ENCODE results near the gene TACO1. TPM values are rescaled to one million over a fixed set of nuclear protein-coding genes. Genes with fewer than 3 reads are reported as not detected.

Gene TACO1
- total and polyA plus RNA-seq, 2 donors (not counting 1 experiment from before 2014, with no cell fraction given) = 18.7 to 26.9 TPM

DNA sequence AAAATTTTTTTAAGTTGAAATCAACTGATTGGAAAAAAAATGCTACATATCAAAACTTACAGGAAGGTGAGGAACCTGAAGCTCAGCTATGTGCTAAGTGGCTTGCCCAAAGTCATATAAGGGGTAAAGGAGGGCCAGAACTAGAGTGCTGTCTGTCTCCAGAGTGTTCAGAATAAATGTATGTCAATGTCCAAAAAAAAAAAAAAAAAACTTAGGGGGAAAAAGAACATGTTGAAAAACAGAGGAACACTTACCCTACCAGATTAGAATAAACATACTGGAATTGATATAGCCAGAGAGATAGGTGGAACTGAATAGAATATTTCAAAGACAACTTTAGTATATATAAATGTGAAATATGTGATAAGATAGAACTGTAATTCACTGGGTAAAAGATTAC, 38.9 kb upstream of the TACO1 start:
- Histone ChIP-seq H3K79me2 (ENCODE audit: control insufficient read depth, insufficient read depth, low read length) (peaks cover 69% of the 10 kb centered on the region), H3K4me2 (ENCODE audit: extremely low read depth, insufficient read depth, low read length) (no peak overlapping the region), H3K9ac (ENCODE audit: insufficient read depth, low read length) (no peak overlapping the region), H3K36me3 (ENCODE audit: control insufficient read depth, insufficient read depth, low read length) (no peaks in the 10 kb centered on the region), H3K4me3 (replicated peaks in 1 of 4; ENCODE audit: control extremely low read depth in 1 of 4, insufficient read depth in 1 of 4, low read depth in 3 of 4, low read length in 4 of 4) (no peak overlapping the region), H4K20me1 (ENCODE audit: control insufficient read depth, extremely low read depth, insufficient read depth, low read length) (no peaks in the 10 kb centered on the region), H2AFZ (ENCODE audit: low read length) (no peak overlapping the region), H3K9me3 (ENCODE audit: control insufficient read depth, insufficient read depth, low read depth, low read length) (no peaks in the 10 kb centered on the region), H3K4me1 (ENCODE audit: control insufficient read depth, extremely low read depth, insufficient read depth, low read length) (no peaks in the 10 kb centered on the region), H3K27ac (ENCODE audit: insufficient read depth, low read length) (no peak overlapping the region), H3K27me3 (ENCODE audit: control insufficient read depth, insufficient read depth, low read length) (no peaks in the 10 kb centered on the region)
- TF ChIP-seq EZH2 (IDR thresholded peaks at IDR 0.05; ENCODE audit: low read length, missing control alignments) = no peak
- TF ChIP-seq, protein P1, sequence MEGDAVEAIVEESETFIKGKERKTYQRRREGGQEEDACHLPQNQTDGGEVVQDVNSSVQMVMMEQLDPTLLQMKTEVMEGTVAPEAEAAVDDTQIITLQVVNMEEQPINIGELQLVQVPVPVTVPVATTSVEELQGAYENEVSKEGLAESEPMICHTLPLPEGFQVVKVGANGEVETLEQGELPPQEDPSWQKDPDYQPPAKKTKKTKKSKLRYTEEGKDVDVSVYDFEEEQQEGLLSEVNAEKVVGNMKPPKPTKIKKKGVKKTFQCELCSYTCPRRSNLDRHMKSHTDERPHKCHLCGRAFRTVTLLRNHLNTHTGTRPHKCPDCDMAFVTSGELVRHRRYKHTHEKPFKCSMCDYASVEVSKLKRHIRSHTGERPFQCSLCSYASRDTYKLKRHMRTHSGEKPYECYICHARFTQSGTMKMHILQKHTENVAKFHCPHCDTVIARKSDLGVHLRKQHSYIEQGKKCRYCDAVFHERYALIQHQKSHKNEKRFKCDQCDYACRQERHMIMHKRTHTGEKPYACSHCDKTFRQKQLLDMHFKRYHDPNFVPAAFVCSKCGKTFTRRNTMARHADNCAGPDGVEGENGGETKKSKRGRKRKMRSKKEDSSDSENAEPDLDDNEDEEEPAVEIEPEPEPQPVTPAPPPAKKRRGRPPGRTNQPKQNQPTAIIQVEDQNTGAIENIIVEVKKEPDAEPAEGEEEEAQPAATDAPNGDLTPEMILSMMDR (conservative IDR thresholded peaks at IDR 0.05 in 1 of 2, IDR thresholded peaks at IDR 0.05 in 1 of 2; ENCODE audit: low read depth in 1 of 2, low read length in 2 of 2) = no peak
- DNase-seq (ENCODE audit: low read depth in 2 of 2) = no peak

DNA sequence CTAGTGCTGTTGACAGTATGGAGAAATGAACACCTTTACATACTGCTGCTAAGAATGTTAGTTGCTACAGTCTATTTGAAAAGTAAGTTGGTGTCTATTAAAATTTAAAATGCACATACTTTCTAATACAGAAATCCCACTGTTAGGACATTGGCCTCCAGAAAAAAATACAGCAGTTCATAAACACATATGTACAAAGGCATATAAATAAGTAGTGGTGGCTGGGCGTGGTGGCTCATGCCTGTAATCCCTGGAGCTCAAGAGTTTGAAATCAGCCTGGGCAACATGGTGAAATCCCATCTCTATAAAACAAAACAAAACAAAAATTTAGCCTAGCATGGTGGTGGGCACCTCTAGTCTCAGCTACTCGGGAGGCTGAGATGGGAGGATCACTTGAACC, 37.4 kb upstream of the TACO1 start:
- Histone ChIP-seq H4K20me1 (ENCODE audit: control insufficient read depth, extremely low read depth, insufficient read depth, low read length) (no peaks in the 10 kb centered on the region), H3K27me3 (ENCODE audit: control insufficient read depth, insufficient read depth, low read length) (no peaks in the 10 kb centered on the region), H3K4me3 (replicated peaks in 1 of 4; ENCODE audit: control extremely low read depth in 1 of 4, insufficient read depth in 1 of 4, low read depth in 3 of 4, low read length in 4 of 4) (no peak overlapping the region), H2AFZ (ENCODE audit: low read length) (no peak overlapping the region), H3K4me2 (ENCODE audit: extremely low read depth, insufficient read depth, low read length) (no peak overlapping the region), H3K27ac (ENCODE audit: insufficient read depth, low read length) (no peak overlapping the region), H3K9ac (ENCODE audit: insufficient read depth, low read length) (no peak overlapping the region), H3K9me3 (ENCODE audit: control insufficient read depth, insufficient read depth, low read depth, low read length) (no peaks in the 10 kb centered on the region), H3K79me2 (ENCODE audit: control insufficient read depth, insufficient read depth, low read length) (peaks cover 63% of the 10 kb centered on the region), H3K36me3 (ENCODE audit: control insufficient read depth, insufficient read depth, low read length) (no peaks in the 10 kb centered on the region), H3K4me1 (ENCODE audit: control insufficient read depth, extremely low read depth, insufficient read depth, low read length) (no peaks in the 10 kb centered on the region)
- no peak for DNase-seq (ENCODE audit: low read depth in 2 of 2)
- TF ChIP-seq EZH2 (IDR thresholded peaks at IDR 0.05; ENCODE audit: low read length, missing control alignments) = no peak
- TF ChIP-seq, protein P1 (conservative IDR thresholded peaks at IDR 0.05 in 1 of 2, IDR thresholded peaks at IDR 0.05 in 1 of 2; ENCODE audit: low read depth in 1 of 2, low read length in 2 of 2) = no peak

DNA sequence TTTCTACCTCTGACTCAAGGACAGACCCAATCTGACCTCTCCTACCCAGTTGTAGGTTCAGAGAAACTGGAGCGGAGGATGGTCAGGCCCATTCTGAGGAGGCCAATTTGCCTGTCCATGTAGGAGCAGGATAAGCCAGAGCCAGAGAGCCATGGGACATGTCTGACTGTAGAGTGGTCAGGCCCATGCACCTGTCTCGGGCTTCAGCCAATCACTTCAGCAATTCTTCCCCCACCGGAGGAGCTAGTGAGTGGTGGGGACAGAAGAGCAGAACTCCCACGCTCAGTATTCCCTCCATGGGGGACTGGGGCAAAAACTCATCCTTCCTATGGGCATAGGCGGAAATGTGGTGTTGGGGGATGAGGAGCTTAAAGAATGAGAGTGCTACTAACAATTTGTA, 36.1 kb upstream of the TACO1 start:
- Histone ChIP-seq H3K27ac (ENCODE audit: insufficient read depth, low read length) (no peak overlapping the region), H4K20me1 (ENCODE audit: control insufficient read depth, extremely low read depth, insufficient read depth, low read length) (no peaks in the 10 kb centered on the region)

More for the DNA sequence above, 36.1 kb upstream of the TACO1 start:
- H3K9ac ChIP-seq (ENCODE audit: insufficient read depth, low read length) = no peak overlapping the region
- H2AFZ ChIP-seq (ENCODE audit: low read length) = no peak overlapping the region
- TF ChIP-seq EZH2 (IDR thresholded peaks at IDR 0.05; ENCODE audit: low read length, missing control alignments) = no peak
- TF ChIP-seq, protein P1 (conservative IDR thresholded peaks at IDR 0.05 in 1 of 2, IDR thresholded peaks at IDR 0.05 in 1 of 2; ENCODE audit: low read depth in 1 of 2, low read length in 2 of 2) = no peak
- H3K79me2 ChIP-seq (ENCODE audit: control insufficient read depth, insufficient read depth, low read length) = peaks cover 65% of the 10 kb centered on the region
- H3K36me3 ChIP-seq (ENCODE audit: control insufficient read depth, insufficient read depth, low read length) = no peaks in the 10 kb centered on the region
- H3K27me3 ChIP-seq (ENCODE audit: control insufficient read depth, insufficient read depth, low read length) = no peaks in the 10 kb centered on the region
- no peak overlapping the region for H3K4me3 ChIP-seq (replicated peaks in 1 of 4; ENCODE audit: control extremely low read depth in 1 of 4, insufficient read depth in 1 of 4, low read depth in 3 of 4, low read length in 4 of 4)
- DNase-seq (ENCODE audit: low read depth in 2 of 2) = no peak
- no peaks in the 10 kb centered on the region for H3K4me1 ChIP-seq (ENCODE audit: control insufficient read depth, extremely low read depth, insufficient read depth, low read length)
- no peak overlapping the region for H3K4me2 ChIP-seq (ENCODE audit: extremely low read depth, insufficient read depth, low read length)
- H3K9me3 ChIP-seq (ENCODE audit: control insufficient read depth, insufficient read depth, low read depth, low read length) = no peaks in the 10 kb centered on the region

Measured in fibroblast of lung (primary cell).